ENCODE results near the gene SLC4A1. TPM values are rescaled to one million over a fixed set of nuclear protein-coding genes. Genes with fewer than 3 reads are reported as not detected.
A peak's percentile ranks its signal among the peaks of the same experiment; 100 is the strongest.

Gene SLC4A1
- total RNA-seq: not detected

- H3K9me3 Mint-ChIP-seq: no peaks in the 10 kb centered on the region
Measured at GRCh38 chr17:44267818-44268490, at the start of gene SLC4A1. Gene SLC4A1 (minus strand): TSS chr17:44268135. CDS start chr17:44262866, 5,269 bp downstream.

GRCh38 chr17:44317545-44317944 lies 49.6 kb upstream of the SLC4A1 start:
- Mint-ChIP-seq H3K27me3 (peaks cover 23% of the 10 kb centered on the region), H3K27ac (no peak overlapping the region), H3K4me3 (no peak overlapping the region), H3K36me3 (ENCODE audit: low read depth) (peaks cover 27% of the 10 kb centered on the region), H3K9me3 (no peaks in the 10 kb centered on the region), H3K4me1 (peaks cover 8% of the 10 kb centered on the region)
- ATAC-seq (replicated peaks): no peak

More at GRCh38 chr17:44267818-44268490, at the start of gene SLC4A1:
- H3K36me3 Mint-ChIP-seq (ENCODE audit: low read depth): no peaks in the 10 kb centered on the region
- no peaks in the 10 kb centered on the region for H3K27me3 Mint-ChIP-seq
- H3K4me3 Mint-ChIP-seq: no peak within 1 kb of the TSS
- H3K27ac Mint-ChIP-seq: peak within 1 kb of the TSS; percentile 9
- no peak for ATAC-seq (replicated peaks)
- no peaks in the 10 kb centered on the region for H3K4me1 Mint-ChIP-seq

GRCh38 chr17:44315760-44316731 lies 48.1 kb upstream of the SLC4A1 start:
- no peak for ATAC-seq (replicated peaks)
- H3K9me3 Mint-ChIP-seq: no peaks in the 10 kb centered on the region
- no peak overlapping the region for H3K27ac Mint-ChIP-seq
- H3K36me3 Mint-ChIP-seq (ENCODE audit: low read depth): peaks cover 13% of the 10 kb centered on the region
- H3K4me1 Mint-ChIP-seq: peaks cover 8% of the 10 kb centered on the region
- peaks cover 23% of the 10 kb centered on the region for H3K27me3 Mint-ChIP-seq
- peak overlapping the region; percentile 49 for H3K4me3 Mint-ChIP-seq

- H3K36me3 Mint-ChIP-seq (ENCODE audit: low read depth): peaks cover 9% of the 10 kb centered on the region
- H3K4me1 Mint-ChIP-seq: peaks cover 8% of the 10 kb centered on the region
- ATAC-seq (replicated peaks): peak; percentile 70
- H3K27ac Mint-ChIP-seq: no peak overlapping the region
- H3K9me3 Mint-ChIP-seq: no peaks in the 10 kb centered on the region
- H3K27me3 Mint-ChIP-seq: peaks cover 23% of the 10 kb centered on the region
- peak overlapping the region; percentile 49 for H3K4me3 Mint-ChIP-seq
Measured at GRCh38 chr17:44314869-44315661, 47.1 kb upstream of the SLC4A1 start.

- H3K27ac Mint-ChIP-seq: no peak overlapping the region
- H3K36me3 Mint-ChIP-seq (ENCODE audit: low read depth): peaks cover 5% of the 10 kb centered on the region
- H3K4me1 Mint-ChIP-seq: peaks cover 12% of the 10 kb centered on the region
- H3K9me3 Mint-ChIP-seq: no peaks in the 10 kb centered on the region
- ATAC-seq (replicated peaks): no peak
- peak overlapping the region; percentile 49 for H3K4me3 Mint-ChIP-seq
- peaks cover 23% of the 10 kb centered on the region for H3K27me3 Mint-ChIP-seq
Measured at GRCh38 chr17:44314524-44314868, 46.6 kb upstream of the SLC4A1 start.

- ATAC-seq (replicated peaks): no peak
- Mint-ChIP-seq H3K27me3 (peaks cover 23% of the 10 kb centered on the region), H3K27ac (no peak overlapping the region), H3K4me1 (peaks cover 12% of the 10 kb centered on the region), H3K9me3 (no peaks in the 10 kb centered on the region), H3K36me3 (ENCODE audit: low read depth) (peaks cover under 1% of the 10 kb centered on the region), H3K4me3 (peak overlapping the region; percentile 49)
Measured at GRCh38 chr17:44314031-44314430, 46.1 kb upstream of the SLC4A1 start.

GRCh38 chr17:44312396-44313104 lies 44.6 kb upstream of the SLC4A1 start:
- H3K27me3 Mint-ChIP-seq: peaks cover 21% of the 10 kb centered on the region
- H3K4me1 Mint-ChIP-seq: peaks cover 12% of the 10 kb centered on the region
- H3K9me3 Mint-ChIP-seq: no peaks in the 10 kb centered on the region
- H3K4me3 Mint-ChIP-seq: no peak overlapping the region
- no peaks in the 10 kb centered on the region for H3K36me3 Mint-ChIP-seq (ENCODE audit: low read depth)
- no peak overlapping the region for H3K27ac Mint-ChIP-seq
- ATAC-seq (replicated peaks): no peak

GRCh38 chr17:44311562-44312181 lies 43.7 kb upstream of the SLC4A1 start:
- H3K36me3 Mint-ChIP-seq (ENCODE audit: low read depth): no peaks in the 10 kb centered on the region
- peaks cover 25% of the 10 kb centered on the region for H3K27me3 Mint-ChIP-seq
- H3K9me3 Mint-ChIP-seq: no peaks in the 10 kb centered on the region
- no peak overlapping the region for H3K4me3 Mint-ChIP-seq
- no peak overlapping the region for H3K27ac Mint-ChIP-seq
- H3K4me1 Mint-ChIP-seq: peaks cover 16% of the 10 kb centered on the region
- ATAC-seq (replicated peaks): no peak

- Mint-ChIP-seq H3K4me1 (peaks cover 12% of the 10 kb centered on the region), H3K27ac (no peak overlapping the region), H3K36me3 (ENCODE audit: low read depth) (no peaks in the 10 kb centered on the region), H3K9me3 (no peaks in the 10 kb centered on the region), H3K4me3 (no peak overlapping the region), H3K27me3 (peaks cover 23% of the 10 kb centered on the region)
- ATAC-seq (replicated peaks): no peak
Measured at GRCh38 chr17:44310609-44311376, 42.9 kb upstream of the SLC4A1 start.

GRCh38 chr17:44310188-44310587 lies 42.3 kb upstream of the SLC4A1 start:
- no peak for ATAC-seq (replicated peaks)
- no peaks in the 10 kb centered on the region for H3K9me3 Mint-ChIP-seq
- H3K4me1 Mint-ChIP-seq: peaks cover 8% of the 10 kb centered on the region
- H3K4me3 Mint-ChIP-seq: peak overlapping the region; percentile 56
- H3K27me3 Mint-ChIP-seq: peaks cover 19% of the 10 kb centered on the region
- H3K36me3 Mint-ChIP-seq (ENCODE audit: low read depth): no peaks in the 10 kb centered on the region
- H3K27ac Mint-ChIP-seq: no peak overlapping the region

GRCh38 chr17:44309472-44309871 lies 41.5 kb upstream of the SLC4A1 start:
- no peak for ATAC-seq (replicated peaks)
- Mint-ChIP-seq H3K36me3 (ENCODE audit: low read depth) (no peaks in the 10 kb centered on the region), H3K9me3 (no peaks in the 10 kb centered on the region), H3K4me3 (peak overlapping the region; percentile 56), H3K27me3 (peaks cover 19% of the 10 kb centered on the region), H3K4me1 (peaks cover 8% of the 10 kb centered on the region), H3K27ac (no peak overlapping the region)

- Mint-ChIP-seq H3K4me3 (peak overlapping the region; percentile 56), H3K36me3 (ENCODE audit: low read depth) (no peaks in the 10 kb centered on the region), H3K4me1 (peaks cover 8% of the 10 kb centered on the region), H3K27me3 (peaks cover 13% of the 10 kb centered on the region), H3K9me3 (no peaks in the 10 kb centered on the region), H3K27ac (no peak overlapping the region)
- peak; percentile 5 for ATAC-seq (replicated peaks)
Measured at GRCh38 chr17:44308865-44309264, 40.9 kb upstream of the SLC4A1 start.

- peak within 1 kb of the TSS; percentile 56 for H3K4me3 Mint-ChIP-seq
- ATAC-seq (replicated peaks): peak; percentile 95
- no peak within 1 kb of the TSS for H3K27ac Mint-ChIP-seq
- H3K36me3 Mint-ChIP-seq (ENCODE audit: low read depth): no peaks in the 10 kb centered on the region
- no peaks in the 10 kb centered on the region for H3K9me3 Mint-ChIP-seq
- peaks cover 12% of the 10 kb centered on the region for H3K27me3 Mint-ChIP-seq
- H3K4me1 Mint-ChIP-seq: peaks cover 8% of the 10 kb centered on the region
Measured at GRCh38 chr17:44308320-44308818, 40.4 kb upstream of the SLC4A1 start, which contains the start of gene RUNDC3A. Gene RUNDC3A (plus strand): TSS chr17:44308601. CDS start chr17:44308833, 232 bp downstream.

Measured in activated T-helper 17 cell treated with anti-CD3 and anti-CD28 coated beads, Interleukin-2, amount 50 U/mL, for 72 hours (primary cell).